DMS79 treated with DMSO at 0.1 percent for 48 hours (cell line): ENCODE measurements around the gene CACNA2D2.

Experiments used
- DNase-seq: peaks from one replicate; lab custom pipeline; 2025; lab: John Stamatoyannopoulos, UW

The CACNA2D2 gene

DNA sequence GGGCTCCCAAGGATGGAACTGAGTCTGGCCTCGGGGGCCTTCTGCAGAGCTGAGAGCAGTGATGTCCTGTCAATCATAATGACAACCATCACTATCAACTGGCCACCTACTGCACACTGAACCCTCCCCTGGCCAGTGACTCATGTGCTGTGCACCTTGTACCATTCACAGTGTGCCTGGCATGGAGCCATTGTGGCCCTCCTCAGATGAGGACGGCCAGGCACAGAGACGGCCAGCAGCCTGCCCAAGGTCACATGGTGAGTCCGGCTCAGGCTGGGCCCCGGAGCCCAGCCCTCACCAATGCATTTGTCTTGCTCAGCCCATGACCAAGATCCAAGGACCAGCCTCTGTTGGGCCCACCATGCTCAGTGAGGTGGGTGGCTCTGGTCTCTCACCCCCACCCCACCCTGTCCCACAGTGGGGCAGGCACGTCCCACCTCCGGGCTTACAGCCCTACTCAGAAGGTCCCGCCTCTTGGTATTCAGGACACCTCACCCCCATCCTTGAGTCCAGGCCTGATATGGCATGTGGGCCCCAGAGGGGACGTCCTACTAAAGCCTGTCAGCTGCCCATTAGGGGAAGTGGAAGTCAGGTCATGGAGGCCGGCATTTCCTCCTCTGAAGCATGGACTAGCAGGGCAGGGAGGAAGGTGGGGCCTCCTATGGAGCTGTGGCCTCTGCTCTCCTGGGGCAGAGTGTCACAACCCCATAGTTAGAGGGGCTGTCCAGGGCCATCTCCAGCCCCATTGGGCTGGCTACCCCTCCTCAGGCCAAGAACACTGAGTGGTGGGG lies 108.2 kb downstream of the CACNA2D2 start:
- no peak for DNase-seq

DNA sequence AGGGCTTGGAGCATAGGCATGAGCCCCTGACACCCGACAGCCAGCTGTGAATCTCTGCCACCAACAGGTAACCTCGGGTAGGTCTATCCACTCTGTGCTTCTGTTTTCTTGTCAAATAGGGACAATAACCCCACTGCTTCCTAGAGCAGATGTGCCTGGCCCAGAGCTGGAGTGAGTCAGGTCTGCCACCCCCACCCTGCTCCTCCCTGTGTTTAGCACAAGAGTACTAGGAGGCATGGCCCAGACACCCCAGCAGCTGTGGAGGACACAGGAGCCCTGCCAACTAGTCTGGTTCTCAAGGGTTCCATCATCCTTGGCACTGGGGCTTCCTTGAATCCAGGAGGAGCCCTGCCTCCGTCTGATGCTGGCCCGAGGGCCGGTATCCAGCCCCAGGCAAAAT lies 110.4 kb downstream of the CACNA2D2 start:
- no peak for DNase-seq

DNA sequence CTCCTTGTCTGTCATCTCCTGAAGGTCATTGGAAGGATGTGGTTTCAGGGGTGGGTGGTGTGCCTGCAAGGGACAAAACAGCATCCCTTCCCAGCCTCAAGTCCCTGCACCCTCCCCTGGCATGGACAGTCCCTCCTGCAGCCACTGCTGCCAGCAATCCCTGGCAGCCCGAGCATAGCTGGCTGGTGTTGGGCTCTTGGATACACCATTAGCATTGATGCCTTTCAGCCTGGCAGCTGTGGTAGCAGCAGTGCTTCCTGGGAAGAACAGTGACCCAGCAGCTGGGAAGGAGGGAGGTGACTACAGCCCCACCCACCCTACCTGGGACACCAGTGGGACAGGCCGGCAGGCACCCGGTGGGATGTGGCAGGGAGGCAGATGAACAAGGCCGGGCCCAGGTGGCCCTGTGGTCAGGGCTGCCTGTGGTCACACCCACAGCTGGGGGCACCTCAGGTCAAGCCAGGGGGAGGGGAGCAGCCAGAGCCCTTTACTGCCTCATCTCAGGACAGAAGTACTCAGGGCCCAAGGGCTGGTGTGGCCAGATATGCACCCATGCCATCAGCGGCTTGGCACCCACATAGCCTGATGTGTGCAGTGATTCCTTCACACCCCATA lies 111.2 kb downstream of the CACNA2D2 start:
- no peak for DNase-seq

GRCh38 chr3:50390508-50391224 lies 112.8 kb downstream of the CACNA2D2 start:
- peak; percentile 57 for DNase-seq

GRCh38 chr3:50389414-50389767 lies 114.0 kb downstream of the CACNA2D2 start:
- no peak for DNase-seq

DNA sequence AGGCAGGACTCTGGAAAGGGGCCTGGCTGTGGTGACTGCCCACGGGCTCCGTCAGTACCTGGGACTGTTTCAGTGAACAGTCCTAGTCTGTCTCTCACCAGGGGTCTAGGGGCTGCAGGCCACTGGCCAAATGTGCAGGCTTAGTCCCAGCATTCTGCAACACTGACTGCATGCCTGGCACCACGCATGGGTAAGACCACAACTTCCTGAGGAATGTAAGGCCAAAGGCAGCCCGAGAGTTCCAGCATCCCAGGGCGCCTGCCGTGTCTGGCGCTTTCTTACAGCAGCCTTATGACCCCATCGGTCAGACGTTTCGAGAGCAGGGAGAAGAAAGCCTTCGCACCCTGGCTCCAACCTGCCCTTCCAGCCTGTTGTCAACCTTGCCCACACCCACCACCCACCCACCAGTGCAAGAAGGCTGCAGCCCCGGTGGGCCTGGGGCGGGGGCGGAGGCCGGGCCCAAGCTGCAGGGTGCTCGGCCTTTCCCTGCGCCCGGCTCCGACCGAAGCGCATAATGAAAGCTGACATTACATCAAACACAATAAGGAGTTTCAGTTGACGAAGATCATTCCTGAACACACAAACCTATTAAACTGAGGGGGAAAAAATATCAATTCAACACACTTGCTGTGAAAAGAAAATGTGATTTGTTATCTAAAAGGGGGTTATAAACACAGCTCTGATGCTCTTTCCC lies 114.6 kb downstream of the CACNA2D2 start:
- DNase-seq: no peak

DNA sequence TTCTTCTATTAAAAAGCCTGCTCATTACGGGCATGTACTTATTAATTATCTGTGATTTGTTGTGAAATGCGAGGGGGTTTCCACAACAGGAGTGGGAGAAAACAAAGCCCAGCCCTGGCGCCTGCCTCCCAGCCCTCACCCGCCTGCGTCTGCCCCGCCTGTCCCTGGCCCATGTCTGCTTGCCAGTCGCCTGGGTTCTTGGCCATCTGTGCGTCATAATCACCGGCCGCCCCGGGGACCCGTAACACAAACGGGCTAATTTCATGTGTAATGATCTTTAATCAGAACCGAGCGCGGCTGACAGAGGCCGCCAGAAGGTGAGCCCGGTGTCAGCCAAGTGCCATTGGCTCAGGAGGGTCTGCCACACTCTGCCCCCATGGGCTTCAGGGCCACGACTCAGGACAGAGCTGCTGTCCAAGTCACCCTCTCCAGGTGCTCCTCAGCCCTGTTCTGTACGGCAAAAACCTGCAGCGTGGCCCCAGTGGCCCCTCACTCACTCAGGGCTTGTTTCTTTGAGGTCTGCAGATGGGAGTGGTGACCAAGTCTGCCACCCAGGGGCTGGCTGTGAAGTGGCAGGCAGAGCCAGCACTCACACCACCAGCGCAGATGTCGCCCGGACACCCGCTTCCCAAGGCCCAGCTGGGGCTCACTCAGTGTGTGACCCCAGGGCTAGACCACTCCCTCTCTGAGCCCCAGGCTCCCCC lies 115.3 kb downstream of the CACNA2D2 start:
- DNase-seq: no peak

- no peak for DNase-seq
These were observed 117.7 kb downstream of the CACNA2D2 start for GRCh38 chr3:50385754-50386153.

DNA sequence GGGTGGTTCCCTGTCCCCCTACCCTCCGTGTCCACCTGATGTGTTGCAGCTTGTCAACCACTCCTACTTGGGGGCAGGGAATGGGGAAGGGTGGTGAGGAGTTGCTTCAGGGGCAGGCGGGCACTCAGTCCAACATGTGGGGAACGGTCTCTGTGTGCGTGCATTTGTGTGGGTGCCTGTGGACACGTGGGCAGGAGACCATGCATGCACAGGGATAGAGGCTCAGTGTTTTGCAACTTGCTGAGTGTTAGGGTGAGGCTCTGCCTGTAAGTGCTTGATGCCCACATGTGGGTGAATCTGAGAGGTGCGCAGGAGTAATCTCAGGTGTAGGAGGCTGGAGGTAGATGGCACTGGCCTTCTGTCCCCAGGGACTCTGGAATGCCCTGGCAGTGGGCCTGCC lies 119.7 kb downstream of the CACNA2D2 start:
- no peak for DNase-seq

GRCh38 chr3:50382722-50383121 lies 120.7 kb downstream of the CACNA2D2 start:
- DNase-seq: no peak

DNA sequence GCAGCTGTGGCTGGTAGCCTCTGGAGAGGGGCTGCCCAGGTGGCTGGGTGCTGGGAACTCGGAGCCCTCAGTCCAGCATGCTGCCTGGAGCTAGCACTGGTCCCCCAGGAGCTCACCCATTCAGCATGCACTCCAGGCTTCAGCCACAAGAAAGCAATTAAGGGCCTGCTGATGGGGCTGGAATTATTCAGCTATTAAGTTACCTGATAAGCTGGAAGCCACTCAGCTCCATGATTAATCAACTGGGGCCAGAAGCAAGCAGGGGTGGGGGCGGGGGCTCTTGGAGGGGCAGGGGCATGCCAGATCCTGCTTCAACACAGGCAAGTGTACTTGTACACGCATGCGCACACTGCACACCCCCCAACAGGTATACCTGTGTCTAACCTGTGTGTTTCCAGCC lies 122.1 kb downstream of the CACNA2D2 start:
- peak; percentile 63 for DNase-seq

DNA sequence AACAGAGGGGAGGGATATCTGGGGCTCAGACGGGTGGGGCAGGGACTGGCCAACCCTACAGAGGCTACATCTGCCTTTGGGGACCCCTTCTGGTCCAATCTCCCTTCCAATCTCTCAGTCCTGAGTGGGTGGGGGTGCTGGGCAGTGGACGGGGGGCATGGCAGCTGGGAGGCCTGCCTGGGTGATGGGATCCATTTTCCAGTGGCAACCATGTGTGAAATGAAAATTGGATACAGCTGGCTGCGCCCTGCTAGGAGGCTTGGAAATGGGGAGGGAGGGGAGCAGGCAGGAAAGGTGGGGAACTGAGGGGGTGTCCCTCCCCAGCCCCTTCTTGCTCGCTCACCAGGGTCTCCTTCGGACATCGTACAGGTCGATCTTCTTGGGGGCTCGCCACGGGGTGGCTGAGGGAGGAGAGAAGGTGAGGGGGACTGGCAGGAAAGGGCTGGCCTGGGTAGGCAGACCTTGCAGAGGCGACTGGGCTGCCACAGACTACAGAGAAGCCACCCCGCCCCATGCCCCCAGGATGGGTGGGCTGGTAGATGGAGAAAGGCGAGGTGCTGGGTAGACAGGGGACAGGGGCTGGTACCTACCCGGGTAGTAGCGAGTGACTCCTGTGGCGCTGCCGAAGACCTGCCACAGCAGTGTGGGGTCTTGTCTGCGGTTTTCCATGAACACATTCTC lies 122.9 kb downstream of the CACNA2D2 start:
- DNase-seq: no peak

DNA sequence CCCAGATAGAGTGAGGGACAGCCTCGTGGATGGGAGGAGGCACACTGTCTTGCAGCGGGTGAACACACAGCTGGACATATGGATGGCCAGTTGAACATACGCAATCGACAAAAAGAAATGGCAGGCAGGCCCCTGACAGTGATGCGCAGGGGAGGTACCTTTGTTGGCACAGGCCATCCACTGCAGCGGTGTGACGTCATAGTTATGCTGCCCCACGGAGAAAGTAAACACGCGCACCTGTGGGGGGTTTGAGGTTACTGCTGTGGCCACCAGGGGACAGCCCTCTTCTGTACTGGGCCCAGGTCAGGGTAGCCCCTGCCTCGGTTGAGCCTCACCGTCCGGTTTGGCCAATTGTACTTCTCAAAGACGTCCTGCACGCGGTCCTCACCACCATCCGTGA lies 124.7 kb downstream of the CACNA2D2 start:
- no peak for DNase-seq

DNA sequence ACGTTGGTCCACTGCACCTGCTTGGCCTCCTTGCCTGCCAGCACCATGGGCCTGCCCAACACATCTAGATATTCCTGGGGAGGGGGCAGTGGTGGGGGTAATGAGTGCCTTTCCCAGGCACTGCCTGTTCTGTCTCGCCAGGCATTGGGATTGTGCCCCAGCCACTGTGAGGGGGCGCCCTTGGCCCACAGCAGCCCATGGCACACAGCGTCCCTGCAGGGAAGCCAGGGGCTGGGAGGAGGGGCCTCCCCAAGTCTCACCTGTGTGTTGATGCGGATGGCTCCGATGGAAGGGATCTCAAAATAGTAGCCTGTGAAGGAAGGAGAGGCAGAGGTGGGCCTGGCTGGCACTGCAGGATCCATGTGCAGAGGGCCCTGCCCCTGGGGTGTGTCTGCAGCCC lies 125.4 kb downstream of the CACNA2D2 start:
- DNase-seq: no peak

GRCh38 chr3:50375258-50375931 lies 128.0 kb downstream of the CACNA2D2 start:
- DNase-seq: no peak

DNA sequence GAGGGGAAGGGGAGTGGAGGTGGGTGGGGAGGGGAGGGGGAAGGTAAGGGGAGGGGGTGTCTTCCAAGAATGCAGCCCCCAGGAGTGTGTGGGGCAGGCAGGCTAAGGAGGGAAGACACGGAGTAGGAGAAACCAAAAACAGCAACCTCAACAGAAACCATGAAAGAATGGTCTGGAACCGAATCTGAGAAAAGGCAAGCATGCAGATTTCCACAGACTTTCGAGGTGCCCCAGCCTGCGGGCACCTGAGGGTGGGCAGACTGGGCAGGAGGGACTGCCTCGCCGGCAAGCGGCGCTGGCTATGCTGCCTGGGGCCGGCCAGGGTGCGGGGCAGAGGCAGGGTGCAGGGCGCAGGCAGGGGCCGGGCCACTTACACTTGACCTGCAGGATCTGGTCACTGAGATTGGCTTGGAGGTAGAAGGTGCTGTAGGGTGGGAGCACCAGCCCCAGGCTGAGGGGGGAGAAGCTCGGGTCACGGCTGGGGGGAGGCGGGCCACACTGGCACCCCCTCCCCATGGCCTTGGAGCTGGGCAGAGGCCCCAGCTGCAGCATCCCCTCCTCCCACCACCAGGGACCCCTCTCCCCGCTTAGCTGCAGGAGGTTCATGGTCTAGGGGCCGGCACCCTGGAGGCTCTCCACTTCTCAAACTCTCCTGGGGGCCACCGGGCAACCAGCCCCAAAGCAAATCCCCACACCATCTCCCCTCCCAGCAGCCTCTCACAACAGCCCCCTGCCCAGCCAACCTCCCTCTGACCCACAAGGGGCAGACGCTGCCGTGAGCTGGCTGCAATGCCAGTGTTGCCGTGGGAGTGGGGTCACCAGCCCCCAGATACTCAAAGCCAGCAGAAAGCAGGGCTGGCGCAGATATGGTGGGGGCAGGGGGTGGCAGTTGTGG lies 128.8 kb downstream of the CACNA2D2 start:
- no peak for DNase-seq

GRCh38 chr3:50373146-50374051 lies 130.0 kb downstream of the CACNA2D2 start:
- DNase-seq: no peak

- DNase-seq: peak; percentile 3
These were observed 131.1 kb downstream of the CACNA2D2 start for GRCh38 chr3:50372349-50372748.
